Progenitor cell of endocrine pancreas (in vitro differentiated cells): ENCODE measurements around the gene FAM83F. TPM values are rescaled to one million over a fixed set of nuclear protein-coding genes. Genes with fewer than 3 reads are reported as not detected.

Experiments
- DNase-seq: peaks from one replicate; pipeline ENCODE4 v3.0.0; 2021; ENCODE audit warnings: low spot score; ENCODE audit not compliant: unreplicated experiment
- H3K27ac Mint-ChIP-seq: 2 replicates; pipeline ENCODE4 v1.8.0; 2021; ENCODE audit warnings: mild to moderate bottlenecking, moderate library complexity, mixed read lengths
- H3K27me3 Mint-ChIP-seq: 2 replicates; pipeline ENCODE4 v1.8.0; 2021; ENCODE audit warnings: mixed read lengths
- H3K36me3 Mint-ChIP-seq: 2 replicates; pipeline ENCODE4 v1.8.0; 2022; ENCODE audit warnings: mixed read lengths; ENCODE audit not compliant: insufficient read depth
- H3K4me1 Mint-ChIP-seq: 2 replicates; pipeline ENCODE4 v1.8.0; 2021; ENCODE audit warnings: low read depth, mixed read lengths
- H3K4me3 Mint-ChIP-seq: 2 replicates; pipeline ENCODE4 v1.8.0; 2021; ENCODE audit warnings: low read depth, mild to moderate bottlenecking, moderate library complexity, mixed read lengths
- H3K9me3 Mint-ChIP-seq: 2 replicates; pipeline ENCODE4 v1.8.0; 2021; ENCODE audit warnings: low read depth, mixed read lengths
- total RNA-seq: library from RNA; stranded (reverse); gene quantifications from 2 replicates; pipeline ENCODE4 v1.2.1, GENCODE V29; 2021
- TF ChIP-seq, protein P1 (sequence below): fragments of 200-600 bp; sonication (generic); IDR thresholded peaks from one replicate; pipeline ENCODE4 v1.5.0; 2021; ENCODE audit warnings: antibody characterized with exemption, mild to moderate bottlenecking; ENCODE audit not compliant: unreplicated experiment

Gene FAM83F
- total RNA-seq, 1 donor from 2014 or later = 19.8 TPM

DNA sequence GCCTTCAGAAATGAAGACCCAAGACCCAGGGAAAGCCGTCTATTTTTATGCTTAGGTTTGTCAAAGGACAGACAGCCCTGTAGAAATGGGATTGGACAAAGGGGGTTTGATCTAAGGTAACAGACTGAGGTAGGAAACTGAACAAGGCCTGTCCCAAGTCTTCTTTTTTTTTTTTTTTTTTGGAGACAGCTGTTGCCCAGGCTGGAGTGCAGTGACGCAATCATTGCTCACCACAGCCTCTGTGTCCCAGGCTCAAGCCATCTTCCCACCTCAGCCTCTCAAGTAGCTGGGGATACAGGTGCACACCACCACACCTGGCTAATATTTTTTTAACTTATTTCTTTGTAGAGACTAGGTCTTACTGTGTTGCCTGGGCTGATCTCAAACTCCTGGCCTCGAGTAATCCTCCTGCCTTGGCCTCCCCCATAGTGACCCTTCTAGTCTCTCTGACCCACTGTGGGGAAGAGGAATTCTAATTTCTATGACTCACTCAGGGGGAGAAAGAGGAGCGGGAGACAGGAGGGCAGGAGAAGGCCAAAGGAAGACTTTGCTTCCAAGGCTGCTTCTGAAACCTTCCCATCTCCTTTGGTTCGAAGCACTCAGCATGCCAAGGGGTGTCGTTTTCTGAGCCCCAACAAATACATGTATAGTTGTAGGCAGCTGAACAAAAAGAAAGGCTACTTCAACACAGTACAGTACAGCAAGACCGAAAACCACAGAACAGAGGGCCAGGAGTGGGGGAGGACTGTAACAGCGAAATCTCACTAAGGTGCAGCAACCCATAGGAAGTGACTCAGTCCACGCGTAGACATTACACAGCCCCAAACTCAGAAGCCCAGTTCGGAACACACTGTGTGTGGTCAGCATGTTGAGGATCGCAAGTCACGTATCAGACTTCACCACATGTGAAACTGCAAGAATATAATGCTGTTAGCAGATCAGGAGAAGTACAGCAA is 33.7 kb upstream of the FAM83F start:
- TF ChIP-seq, protein P1, sequence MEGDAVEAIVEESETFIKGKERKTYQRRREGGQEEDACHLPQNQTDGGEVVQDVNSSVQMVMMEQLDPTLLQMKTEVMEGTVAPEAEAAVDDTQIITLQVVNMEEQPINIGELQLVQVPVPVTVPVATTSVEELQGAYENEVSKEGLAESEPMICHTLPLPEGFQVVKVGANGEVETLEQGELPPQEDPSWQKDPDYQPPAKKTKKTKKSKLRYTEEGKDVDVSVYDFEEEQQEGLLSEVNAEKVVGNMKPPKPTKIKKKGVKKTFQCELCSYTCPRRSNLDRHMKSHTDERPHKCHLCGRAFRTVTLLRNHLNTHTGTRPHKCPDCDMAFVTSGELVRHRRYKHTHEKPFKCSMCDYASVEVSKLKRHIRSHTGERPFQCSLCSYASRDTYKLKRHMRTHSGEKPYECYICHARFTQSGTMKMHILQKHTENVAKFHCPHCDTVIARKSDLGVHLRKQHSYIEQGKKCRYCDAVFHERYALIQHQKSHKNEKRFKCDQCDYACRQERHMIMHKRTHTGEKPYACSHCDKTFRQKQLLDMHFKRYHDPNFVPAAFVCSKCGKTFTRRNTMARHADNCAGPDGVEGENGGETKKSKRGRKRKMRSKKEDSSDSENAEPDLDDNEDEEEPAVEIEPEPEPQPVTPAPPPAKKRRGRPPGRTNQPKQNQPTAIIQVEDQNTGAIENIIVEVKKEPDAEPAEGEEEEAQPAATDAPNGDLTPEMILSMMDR = no peak
- H3K9me3 Mint-ChIP-seq = no peaks in the 10 kb centered on the region
- H3K27me3 Mint-ChIP-seq = peaks cover 27% of the 10 kb centered on the region
- H3K4me3 Mint-ChIP-seq = no peak overlapping the region
- no peaks in the 10 kb centered on the region for H3K36me3 Mint-ChIP-seq
- H3K4me1 Mint-ChIP-seq = peaks cover 1% of the 10 kb centered on the region
- no peak overlapping the region for H3K27ac Mint-ChIP-seq
- no peak for DNase-seq

GRCh38 chr22:39962071-39962470 is 32.7 kb upstream of the FAM83F start:
- H3K4me3 Mint-ChIP-seq = no peak overlapping the region
- peaks cover 27% of the 10 kb centered on the region for H3K27me3 Mint-ChIP-seq
- no peak for DNase-seq
- TF ChIP-seq, protein P1 = no peak
- H3K27ac Mint-ChIP-seq = no peak overlapping the region
- H3K36me3 Mint-ChIP-seq = no peaks in the 10 kb centered on the region
- H3K9me3 Mint-ChIP-seq = no peaks in the 10 kb centered on the region
- peaks cover 5% of the 10 kb centered on the region for H3K4me1 Mint-ChIP-seq

- Mint-ChIP-seq H3K9me3 (no peaks in the 10 kb centered on the region), H3K27me3 (peaks cover 3% of the 10 kb centered on the region), H3K27ac (no peak overlapping the region), H3K4me3 (no peak overlapping the region), H3K36me3 (no peaks in the 10 kb centered on the region), H3K4me1 (peaks cover 22% of the 10 kb centered on the region)
- TF ChIP-seq, protein P1 = no peak
- DNase-seq = no peak
Measured at GRCh38 chr22:39965748-39966147, 29.0 kb upstream of the FAM83F start.

GRCh38 chr22:39966470-39966869 is 28.3 kb upstream of the FAM83F start:
- Mint-ChIP-seq H3K27me3 (peaks cover 3% of the 10 kb centered on the region), H3K4me1 (peaks cover 27% of the 10 kb centered on the region), H3K36me3 (no peaks in the 10 kb centered on the region), H3K27ac (no peak overlapping the region), H3K4me3 (no peak overlapping the region), H3K9me3 (no peaks in the 10 kb centered on the region)
- TF ChIP-seq, protein P1 = no peak
- DNase-seq = no peak

- Mint-ChIP-seq H3K9me3 (no peaks in the 10 kb centered on the region), H3K4me1 (peaks cover 27% of the 10 kb centered on the region), H3K36me3 (no peaks in the 10 kb centered on the region), H3K4me3 (no peak overlapping the region), H3K27ac (peak overlapping the region; percentile 14), H3K27me3 (peaks cover 7% of the 10 kb centered on the region)
- DNase-seq = no peak
- TF ChIP-seq, protein P1 = no peak
Measured at GRCh38 chr22:39967103-39967829, 27.5 kb upstream of the FAM83F start.
